ENCODE data around the gene NEUROD6.

Gene NEUROD6

DNA sequence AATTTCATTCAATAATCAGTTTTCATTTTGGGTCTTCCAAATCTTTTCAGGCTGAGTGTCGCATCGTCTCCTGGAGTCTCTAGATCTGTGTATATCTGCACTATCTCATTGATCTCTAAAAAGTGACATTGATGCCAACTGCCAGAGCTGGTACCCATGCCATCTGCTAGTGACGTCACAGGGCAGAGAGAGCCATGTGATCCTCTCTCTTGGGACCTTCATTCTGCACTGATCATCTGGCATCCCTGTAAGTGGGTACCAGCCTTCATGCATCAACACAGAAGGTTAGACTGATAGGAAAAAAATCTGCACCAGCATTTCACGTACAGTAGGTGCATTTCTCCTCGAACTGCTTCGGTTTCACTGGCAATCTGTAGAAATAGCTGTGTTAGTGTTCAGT, at the start of gene NEUROD6:
Gene NEUROD6, minus strand, starts transcription at position 124 of the 400 bp plus-strand sequence. CDS start 1,458 bp downstream, outside the sequence.
- no peak for DNase-seq

DNA sequence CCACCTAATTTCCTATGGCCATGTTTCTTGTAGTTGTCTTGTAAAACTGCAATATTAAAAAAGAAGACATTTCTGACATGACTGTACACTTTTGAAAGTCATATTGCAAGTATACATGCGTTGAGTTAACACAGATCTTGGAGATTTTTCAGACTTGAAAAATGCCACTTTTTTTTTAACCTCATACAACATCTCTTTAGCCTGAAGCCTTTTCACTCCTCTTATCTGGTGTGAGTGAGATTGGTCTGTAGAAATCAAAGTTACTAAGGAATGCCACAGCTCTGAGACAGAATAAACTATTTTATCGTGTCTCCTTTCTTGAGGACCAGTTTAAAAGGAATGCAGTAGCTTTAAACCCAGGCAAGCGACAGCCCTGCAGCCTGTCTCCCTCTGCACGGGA, 43.9 kb upstream of the NEUROD6 start:
- DNase-seq, result no peak

DNA sequence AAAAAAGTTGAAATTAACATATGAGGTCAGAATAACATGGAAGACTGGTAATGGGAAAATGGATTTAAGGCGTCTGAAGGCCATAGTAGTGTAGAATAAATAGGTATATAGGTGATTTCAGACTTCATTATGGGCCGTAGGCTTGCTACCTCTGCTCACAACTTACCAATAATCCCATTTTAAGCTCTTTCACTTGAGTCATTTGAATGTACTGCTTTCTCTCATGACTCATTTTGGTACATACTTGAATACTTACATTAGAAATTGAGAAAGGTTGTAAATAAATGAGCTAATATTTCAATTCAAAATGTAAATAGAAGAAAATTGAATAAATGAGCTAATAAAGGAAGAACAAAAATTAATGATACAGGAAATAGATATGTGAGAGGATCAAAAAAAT, 42.2 kb upstream of the NEUROD6 start:
- no peak for DNase-seq

DNA sequence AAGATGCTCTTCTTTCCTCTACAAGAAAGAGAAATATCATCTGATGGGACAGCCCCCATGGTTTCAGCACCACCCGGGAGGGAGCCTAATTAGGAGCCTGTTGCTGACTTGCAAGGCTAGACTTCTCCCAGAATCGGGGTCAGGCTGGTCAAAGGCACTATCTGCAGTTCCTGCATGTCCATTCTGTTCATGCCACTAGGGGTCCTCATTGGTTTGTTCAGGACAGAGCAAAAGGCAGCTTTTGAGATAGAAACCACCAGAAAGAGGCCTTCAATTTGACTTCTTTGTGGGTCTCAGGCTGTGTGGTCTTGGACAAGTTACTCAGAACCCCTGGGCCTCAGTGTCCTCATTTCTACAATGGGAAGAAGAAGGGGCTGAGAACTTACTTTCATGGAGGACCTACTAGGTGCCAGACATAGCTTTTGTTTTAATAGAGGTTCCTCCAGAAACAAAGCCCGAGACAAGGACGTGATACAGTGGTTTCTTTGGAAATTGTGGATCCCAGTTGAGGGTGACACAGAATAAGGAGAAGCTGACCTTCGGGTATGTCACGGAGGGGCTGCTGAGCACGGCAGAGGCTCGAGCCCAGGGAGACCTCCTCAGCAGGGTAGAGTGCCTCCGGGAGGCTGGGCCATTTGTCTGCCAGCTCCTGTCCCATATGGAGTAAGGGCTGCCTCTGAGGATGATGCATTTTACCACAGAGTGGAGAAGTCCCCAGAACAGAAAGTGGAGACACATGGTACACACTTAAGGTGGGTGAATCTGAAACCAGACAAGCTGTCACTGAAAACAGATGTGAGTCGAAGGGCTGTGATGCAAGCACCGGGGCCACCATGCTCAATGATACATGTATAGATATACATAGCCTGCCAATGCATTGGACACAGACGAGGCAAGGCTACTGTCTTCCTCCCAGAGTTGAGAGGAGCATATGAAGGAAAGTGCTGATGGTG, 33.1 kb upstream of the NEUROD6 start:
- no peak for DNase-seq

DNA sequence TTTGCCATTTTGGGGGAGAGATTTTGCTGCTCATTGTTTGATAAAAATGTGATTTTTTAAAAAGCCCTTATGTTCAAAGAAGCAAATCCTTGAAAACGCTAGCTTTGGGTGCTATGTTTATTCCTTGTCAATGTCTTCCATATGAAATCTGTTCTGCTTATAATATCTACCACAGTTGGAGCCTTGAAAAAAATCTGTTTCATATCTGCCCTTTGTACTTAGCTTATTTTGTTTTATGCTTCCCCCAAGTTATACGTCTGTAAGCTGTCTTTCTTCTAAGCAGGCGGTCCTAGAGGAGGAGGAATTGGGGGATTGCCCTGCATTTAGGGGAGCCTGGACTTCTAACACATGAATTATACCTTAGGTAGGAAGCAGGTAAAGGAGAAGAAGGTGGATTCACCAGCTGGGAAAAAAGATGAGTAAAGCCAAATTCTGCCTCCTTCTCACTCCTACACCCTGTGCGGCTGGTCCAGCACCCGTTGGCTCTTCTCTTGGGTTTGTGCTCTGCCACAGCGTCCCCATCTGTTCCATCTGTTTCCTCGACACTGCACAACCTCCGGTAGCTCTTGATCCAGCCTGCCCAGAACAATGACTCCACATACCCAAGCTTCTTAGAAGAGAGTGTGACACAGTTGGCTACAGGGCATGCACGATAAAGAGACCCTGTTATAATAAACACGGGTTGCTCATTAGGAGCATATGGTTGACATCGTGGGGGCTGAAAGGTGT, 31.9 kb upstream of the NEUROD6 start:
- DNase-seq, result no peak

DNA sequence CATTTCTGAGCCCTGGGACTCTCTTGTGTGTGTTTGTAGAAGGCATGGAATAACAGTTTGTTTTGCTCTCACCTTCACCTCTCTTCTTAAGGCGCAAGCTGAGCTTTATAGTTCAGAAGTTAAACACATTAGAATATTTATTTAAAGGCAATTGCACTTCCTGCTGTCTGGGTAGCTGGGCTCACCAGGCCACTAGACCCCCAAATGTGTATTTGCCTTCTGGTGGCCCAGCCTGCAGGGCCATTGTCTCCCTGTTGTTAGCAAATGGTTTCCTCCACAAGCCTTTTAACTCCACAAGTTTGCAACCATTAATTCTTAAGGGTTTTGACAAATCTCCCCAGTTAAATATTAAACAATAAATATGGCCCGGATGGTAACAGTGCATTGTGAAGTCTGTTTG, 31.1 kb upstream of the NEUROD6 start:
- no peak for DNase-seq

DNA sequence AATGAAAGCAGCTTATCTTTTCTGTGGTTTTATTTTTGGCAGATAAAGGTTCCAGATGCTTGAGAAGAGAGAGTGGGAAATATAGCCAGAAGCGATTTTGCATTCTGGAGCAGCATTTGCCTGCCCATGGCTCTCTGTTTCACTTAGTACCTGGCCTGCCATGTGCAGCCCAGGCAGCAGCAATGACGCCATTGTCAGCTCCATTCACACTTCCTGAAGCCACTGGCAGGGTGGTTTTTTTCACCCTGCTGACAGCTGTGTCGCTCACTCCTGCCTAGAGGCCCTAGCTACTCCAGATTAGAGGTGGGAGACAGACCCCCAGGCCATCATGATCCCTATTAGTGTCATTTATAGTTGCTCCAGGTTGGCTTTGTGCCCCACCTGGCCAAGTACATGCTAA, 30.1 kb upstream of the NEUROD6 start:
- no peak for DNase-seq

DNA sequence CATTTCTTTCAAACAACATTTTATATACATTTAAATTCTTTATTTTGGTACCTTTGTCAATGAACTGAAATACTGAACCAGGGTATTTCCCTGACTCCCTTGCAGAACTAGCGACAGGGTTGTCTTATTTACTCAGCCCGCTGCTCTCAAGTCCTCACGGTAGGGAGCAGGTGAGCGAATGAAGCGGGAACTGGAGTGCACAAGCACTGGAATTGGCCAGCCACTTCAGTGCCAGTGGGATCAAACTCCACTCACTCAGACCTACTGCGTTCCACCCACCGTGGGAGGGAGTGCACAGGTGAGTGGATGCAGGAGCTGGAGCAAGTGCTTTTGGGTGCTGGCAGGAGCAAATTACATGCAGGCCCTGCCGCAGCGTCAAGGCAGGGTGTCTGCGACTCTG, 28.1 kb upstream of the NEUROD6 start:
- no peak for DNase-seq

DNA sequence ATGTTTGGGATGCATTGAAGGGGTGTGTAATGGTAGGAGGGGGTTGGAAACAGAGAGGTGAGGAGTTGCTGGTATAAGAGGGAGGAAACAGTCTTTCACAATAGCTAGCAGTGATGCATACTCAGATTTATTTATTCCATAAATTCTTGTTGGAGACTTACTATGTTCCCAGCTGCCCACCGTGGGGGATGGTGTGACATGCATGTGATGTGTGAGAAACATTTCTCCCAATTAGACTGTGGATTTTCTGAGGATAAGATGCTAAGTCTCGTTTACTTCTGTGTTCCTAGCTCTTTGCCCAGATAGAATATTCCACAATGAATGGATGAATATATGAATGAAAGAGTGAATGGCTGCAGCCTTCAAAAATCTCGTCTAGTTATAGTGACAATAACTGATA, 23.0 kb upstream of the NEUROD6 start:
- DNase-seq, result no peak

DNA sequence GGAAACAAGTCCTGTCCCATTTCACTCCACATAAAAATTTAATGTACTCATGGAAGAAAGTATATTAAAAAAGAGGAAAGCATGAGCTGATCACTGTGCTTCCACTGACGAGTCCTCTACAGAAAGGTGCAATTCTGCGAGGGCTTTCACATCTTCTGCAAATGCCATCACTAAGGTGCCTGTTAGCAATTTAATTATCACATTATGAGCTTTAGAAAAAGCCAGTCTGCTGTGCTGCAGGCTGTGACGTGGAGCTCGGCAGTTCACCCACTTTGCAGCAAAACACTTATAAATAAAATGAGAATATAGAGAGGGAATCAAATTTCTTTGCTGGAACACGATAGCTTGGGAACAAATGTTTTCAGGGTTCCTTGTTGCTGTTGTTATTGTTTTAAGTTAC, 22.5 kb upstream of the NEUROD6 start:
- DNase-seq, result no peak

DNA sequence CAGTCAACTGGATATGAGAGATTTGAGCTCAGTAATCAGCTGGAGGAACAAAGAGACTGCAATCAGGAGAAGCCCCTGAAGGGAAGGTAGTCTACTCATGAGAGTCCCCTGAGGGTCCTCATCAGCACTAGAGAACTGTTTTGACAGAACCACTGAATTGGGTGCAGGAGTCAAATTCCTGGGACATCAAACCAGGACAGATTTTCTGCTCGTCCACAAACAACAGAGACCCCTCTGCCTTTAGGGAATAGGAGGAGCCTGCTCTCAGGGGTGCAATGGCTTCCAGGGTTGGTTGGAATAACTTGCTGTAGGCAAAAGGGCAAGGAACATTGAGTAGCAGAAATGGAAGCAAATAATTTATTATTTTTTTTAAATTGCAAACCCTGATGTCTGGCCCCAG, 21.9 kb upstream of the NEUROD6 start:
- no peak for DNase-seq

DNA sequence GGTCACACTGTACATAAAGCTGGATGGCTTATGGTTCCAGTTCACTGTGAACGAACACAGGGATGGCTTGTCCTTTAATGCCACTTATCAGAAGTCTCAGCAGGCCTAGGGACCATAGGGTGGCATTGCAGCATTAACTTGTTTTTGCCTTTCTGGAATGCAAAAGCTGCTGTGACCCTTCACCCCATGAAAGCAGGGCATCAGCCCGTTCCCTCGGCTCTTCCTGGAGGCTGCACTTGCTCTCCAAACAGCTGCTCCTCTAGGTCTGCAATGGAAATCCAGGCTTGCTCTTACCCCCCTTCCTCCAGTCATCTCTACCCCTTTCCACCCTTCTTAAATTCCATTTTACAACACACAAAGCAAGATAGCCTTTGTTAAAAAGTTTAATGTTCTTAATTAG, 17.9 kb upstream of the NEUROD6 start:
- DNase-seq, result no peak

DNA sequence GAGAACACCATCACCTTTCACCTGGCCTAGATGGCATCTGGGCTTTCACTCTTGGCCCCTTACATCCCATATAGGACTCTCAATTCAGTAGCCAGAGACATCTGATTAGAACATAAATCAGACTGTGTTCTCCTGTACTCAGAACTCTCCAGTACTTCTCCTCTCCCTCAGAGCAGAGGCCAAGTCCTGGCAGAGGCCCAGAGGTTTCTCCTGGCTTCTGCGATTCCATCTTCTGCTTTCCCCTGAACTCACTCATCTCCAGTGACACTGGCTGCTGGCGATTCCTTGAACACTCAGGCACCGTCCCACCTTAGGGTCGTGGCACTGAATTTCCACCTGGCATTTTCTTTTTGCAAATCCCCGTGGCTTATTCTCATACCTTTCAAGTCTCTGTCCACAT, 4.9 kb upstream of the NEUROD6 start:
- no peak for DNase-seq

DNA sequence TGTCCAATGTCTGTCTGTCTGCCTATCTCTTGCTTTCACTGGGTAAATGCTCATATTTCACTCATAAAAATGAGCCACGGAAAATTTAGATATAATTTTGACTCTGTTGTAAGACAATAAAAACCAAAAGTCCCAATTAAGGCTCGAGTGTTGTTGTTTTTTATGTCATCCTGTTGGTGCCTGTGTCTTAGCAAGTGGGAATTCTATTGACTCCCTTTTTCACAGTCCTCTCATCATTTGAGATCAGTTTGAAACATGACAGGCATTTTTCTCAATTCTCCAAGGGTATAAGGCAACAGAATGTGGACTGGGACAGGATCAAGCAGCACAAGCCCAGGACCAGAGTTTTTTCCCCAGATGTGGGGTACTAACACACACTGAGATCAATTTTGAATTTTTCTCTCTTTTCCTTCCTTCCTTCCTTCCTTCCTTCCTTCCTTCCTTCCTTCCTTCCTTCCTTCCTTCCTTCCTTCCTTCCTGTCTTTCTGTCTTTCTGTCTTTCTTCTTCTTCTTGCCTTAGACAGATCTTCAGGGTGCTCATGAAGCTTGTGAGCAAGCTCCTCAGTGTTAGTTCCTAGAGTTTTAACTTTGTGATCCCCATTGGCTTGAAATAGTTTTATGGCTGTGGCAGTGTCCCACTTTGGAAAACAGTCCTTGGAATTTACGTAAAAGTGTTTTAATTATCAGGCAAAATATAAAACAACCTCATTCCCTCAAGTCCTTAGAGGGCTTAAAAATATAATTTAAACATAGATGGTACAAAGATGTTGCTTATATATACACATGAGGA, 3.2 kb upstream of the NEUROD6 start:
- no peak for DNase-seq

DNA sequence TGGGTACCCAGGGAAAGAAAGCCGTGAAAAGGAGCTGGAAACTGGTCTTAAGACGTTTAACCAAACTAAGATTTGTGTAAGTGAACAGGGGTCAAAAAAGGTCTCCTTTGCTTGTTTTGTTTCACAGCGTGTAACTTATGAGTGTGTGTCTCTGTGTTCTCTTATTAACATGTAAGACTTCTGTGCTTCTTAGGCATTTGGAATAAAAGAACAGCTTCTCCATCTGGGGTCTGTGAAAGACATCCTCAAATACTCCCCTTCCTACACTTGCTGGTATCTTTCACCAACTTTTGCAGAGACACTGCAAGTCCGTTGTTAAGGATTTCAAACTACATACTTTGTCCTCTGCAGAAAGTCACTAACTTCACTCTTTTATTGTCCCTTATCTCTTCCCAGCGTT, 615 bp upstream of the NEUROD6 start:
- DNase-seq, result no peak

DNA sequence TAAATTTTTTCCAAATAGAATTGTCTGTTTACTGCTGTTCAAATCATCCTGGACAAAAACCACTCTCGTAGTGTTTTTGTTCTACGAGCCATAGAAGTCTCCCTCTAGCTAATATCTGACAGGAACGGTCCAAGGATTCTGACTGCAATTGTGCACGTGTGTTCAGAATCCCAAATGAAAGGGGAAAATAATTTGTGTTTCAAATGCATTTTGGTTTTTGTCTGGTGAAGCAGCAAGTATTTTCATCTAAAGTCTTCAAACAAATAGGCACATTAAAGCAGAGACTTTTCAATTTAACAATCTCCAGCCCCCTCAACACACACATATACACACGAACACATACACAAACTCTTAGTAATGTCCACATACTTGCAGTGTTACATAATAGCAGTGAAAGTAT, 475 bp downstream of the NEUROD6 start:
- no peak for DNase-seq

DNA sequence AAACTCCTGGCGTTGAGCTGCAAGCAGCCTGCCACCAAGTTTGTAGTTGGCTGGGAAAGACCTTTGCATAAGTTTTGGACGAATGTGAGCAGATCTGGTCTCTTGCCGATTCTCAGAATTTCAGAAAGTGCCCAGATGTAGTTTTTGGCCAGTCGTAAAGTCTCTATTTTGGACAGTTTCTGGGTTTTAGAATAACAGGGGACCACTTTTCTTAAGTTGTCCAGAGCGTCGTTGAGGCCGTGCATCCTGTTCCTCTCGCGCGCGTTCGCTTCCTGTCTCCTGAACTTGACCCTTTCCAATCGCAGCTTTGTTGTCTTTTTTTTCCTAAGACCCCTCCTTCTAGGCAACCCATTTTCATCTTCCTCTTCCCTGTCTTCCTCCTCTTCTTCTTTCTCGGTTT, 1.8 kb downstream of the NEUROD6 start:
- no peak for DNase-seq

DNA sequence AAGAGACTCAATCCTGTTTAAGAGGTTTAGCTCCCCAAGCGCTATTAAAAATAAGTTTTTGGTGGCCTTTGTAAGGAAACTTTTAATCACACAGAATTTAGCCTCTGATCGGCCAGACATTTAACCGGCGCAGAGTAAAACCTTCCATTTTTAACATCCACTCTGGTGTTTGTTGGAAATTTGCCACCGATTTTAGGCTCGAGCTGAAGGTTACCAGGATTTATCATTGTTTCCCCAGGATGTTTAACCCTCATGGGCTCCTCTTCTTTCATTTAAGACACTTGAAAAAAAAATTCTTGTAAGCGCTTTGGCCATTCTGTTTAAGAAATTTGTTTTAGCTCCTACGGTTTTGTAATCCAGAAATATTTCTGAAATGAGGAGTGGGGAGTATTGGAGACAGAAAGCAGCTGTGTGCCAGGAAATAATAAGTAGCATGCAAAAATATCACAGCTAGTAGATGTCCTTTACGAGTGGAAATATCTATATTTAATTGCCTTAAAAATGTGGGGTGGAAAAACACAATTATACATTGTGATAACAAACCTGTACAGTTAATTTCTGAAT, 3.4 kb downstream of the NEUROD6 start:
- DNase-seq, result no peak

DNA sequence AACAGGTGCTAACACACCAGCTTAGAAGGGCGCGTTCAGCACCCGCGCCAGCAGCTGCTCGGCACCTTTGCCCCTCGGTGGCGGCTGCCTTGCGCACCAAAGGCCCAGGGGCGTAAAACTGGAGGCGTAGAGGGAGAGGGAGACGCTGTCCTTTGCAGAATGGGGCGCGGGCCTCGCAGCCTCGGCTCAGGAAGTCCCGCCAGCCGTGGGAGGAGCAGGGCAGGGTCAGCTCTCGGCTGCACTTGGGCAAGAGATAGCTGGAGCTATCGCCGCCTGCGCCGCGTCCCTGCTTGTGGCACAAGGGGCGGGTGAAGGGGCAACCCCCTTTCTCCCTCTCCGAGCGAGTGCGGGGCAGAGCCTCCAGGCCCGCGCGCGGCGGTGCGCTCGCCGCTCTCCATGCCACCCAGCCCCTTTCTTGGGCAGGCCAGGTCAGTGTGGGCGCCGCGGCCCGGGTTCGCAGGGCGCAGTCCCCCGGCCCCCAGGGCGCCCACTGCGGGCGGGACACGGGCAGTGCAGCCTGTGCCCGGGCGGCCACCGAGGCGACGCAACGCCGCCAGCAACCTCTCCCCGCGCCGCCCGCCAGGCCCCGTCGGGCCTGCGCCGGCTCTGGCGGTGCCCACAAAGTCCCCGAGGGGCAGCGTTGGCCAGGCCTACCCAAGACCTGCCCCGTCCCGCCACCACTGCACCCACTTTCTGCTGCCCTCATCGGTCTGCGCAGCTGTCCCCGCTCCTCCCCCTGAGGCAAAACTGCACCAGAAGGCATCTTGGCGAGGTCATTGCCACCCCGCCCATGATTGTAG, 4.1 kb downstream of the NEUROD6 start:
- DNase-seq, result no peak

DNA sequence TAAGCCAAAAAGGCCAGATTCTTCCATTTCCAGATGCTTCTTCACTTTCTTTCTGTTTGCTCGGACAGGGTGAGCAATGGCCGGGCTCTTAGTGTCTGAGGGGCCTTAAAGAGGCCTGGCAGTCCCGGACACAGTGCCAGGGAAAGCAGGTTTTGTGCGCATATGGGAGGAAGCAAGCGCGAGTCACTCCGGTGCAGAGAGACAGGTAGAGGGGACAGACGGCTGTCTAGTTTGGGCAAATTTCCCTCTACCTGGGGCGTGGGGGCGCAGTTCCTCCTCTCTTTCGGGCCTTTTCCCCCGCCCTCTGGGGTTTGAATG, 4.7 kb downstream of the NEUROD6 start:
- DNase-seq, result no peak

DNA sequence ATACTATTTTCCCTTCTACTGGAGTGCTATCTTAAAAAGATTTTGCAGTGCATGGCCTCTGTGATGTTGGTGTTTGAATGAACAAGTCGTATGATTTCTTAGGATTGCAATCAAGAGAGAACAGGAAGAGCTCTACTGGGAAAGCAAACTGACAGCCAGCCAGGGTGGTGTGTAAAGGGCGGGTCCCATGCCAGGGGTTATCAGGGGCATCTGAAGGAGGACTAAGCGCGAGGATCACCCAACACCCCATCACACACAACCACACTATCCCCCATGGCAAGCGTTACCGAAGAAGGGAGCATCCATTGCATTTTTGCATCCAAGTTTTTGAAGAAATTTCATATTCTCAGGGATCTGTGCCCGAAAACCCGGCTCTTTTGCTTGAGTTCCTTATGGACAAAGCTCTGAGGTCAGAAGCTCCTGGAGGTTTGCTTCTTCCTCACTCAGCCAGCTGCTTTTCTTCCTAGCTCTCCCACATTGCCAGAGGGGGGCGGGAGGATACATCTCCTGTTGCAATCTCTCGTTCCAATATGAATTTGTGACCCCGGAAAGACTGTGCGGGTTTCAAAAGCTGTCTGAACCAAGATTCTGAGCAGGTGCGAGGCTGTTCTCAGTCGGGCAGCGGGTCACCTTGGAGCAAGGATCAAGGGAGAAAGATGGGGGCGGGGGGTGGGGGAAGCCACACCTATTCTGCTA, 5.2 kb downstream of the NEUROD6 start:
- no peak for DNase-seq

DNA sequence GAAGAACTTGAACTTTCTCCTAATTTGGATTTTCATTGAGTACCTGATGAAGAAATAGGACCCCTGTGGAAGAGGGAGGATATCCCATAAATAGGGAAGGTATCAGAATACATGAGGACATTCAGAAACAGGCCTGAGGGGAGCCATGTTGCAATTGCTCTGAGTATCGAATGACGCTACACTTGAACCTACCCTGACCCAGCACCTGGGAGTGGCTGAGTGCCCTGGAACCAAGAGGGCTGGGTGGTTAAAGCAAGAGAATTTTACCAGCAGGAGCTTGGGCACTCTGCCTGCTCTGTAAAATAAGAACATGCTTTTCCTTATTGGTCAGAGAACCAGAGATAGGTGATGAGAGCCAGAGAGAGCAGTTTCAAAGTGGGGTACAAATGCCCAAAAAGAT, 7.2 kb downstream of the NEUROD6 start:
- DNase-seq, result no peak

Measured in CD4-positive, alpha-beta T cell treated with Interleukin-6 for 4 hours (primary cell).